Astrocyte (in vitro differentiated cells and primary cell): ENCODE data around the gene VWA8. TPM values are rescaled to one million over a fixed set of nuclear protein-coding genes. Genes with fewer than 3 reads are reported as not detected.

Experiments
- DNase-seq: peaks from one replicate; pipeline ENCODE4 v3.0.0-alpha.2; 2010; ENCODE audit warnings: low read depth
- FAIRE-seq: peaks from 2 replicates; lab custom pipeline; 2011; peaks lifted over from hg19 to GRCh38; lab: Jason Lieb, UNC
- H2AFZ ChIP-seq: 2 replicates; pipeline ENCODE4 v1.6.0; 2012; ENCODE audit warnings: low read depth, low read length, inconsistent platforms
- H3K27ac ChIP-seq: 2 replicates; pipeline ENCODE4 v1.5.1; 2011; ENCODE audit warnings: low read depth, low read length, inconsistent platforms
- H3K27me3 ChIP-seq: 2 replicates; pipeline ENCODE4 v1.6.0; 2011; ENCODE audit warnings: low read length, inconsistent platforms; ENCODE audit not compliant: insufficient read depth
- H3K36me3 ChIP-seq: 2 replicates; pipeline ENCODE4 v1.5.1; 2011; ENCODE audit warnings: low read length, inconsistent platforms; ENCODE audit not compliant: insufficient read depth
- H3K4me1 ChIP-seq: 2 replicates; pipeline ENCODE4 v1.5.1; 2011; ENCODE audit warnings: low read length, inconsistent platforms; ENCODE audit not compliant: insufficient read depth
- H3K4me2 ChIP-seq: 2 replicates; pipeline ENCODE4 v1.6.0; 2012; ENCODE audit warnings: low read length, inconsistent platforms
- H3K4me3 ChIP-seq: 2 replicates; pipeline ENCODE4 v1.5.1; 2011; ENCODE audit warnings: low read depth, mild to moderate bottlenecking, low read length, inconsistent platforms; ENCODE audit not compliant: insufficient read depth
- H3K79me2 ChIP-seq: 2 replicates; pipeline ENCODE4 v1.6.0; 2012; ENCODE audit warnings: mild to moderate bottlenecking, low read length, inconsistent platforms; ENCODE audit not compliant: insufficient read depth
- H3K9ac ChIP-seq: 2 replicates; pipeline ENCODE4 v1.6.0; 2012; ENCODE audit warnings: mild to moderate bottlenecking, low read length, inconsistent platforms
- H3K9me3 ChIP-seq: 2 replicates; pipeline ENCODE4 v1.5.1; 2012; ENCODE audit warnings: low read depth, mild to moderate bottlenecking, low read length, inconsistent platforms; ENCODE audit not compliant: insufficient read depth
- H4K20me1 ChIP-seq: 2 replicates; pipeline ENCODE4 v1.6.0; 2012; ENCODE audit warnings: low read length, inconsistent platforms; ENCODE audit not compliant: insufficient read depth
- H3K27ac Mint-ChIP-seq: one replicate; pipeline ENCODE4 v1.8.0; 2021; ENCODE audit warnings: mild to moderate bottlenecking, mixed read lengths; ENCODE audit not compliant: unreplicated experiment
- H3K27me3 Mint-ChIP-seq: one replicate; pipeline ENCODE4 v1.8.0; 2021; ENCODE audit warnings: low read depth, mixed read lengths; ENCODE audit not compliant: unreplicated experiment
- H3K36me3 Mint-ChIP-seq: one replicate; pipeline ENCODE4 v1.8.0; 2021; ENCODE audit warnings: low read depth, mixed read lengths; ENCODE audit not compliant: unreplicated experiment
- H3K4me1 Mint-ChIP-seq: one replicate; pipeline ENCODE4 v1.8.0; 2021; ENCODE audit warnings: low read depth, mixed read lengths; ENCODE audit not compliant: unreplicated experiment
- H3K4me3 Mint-ChIP-seq: one replicate; pipeline ENCODE4 v1.8.0; 2021; ENCODE audit warnings: mild to moderate bottlenecking, moderate library complexity, mixed read lengths; ENCODE audit not compliant: unreplicated experiment
- H3K9me3 Mint-ChIP-seq: one replicate; pipeline ENCODE4 v1.8.0; 2021; ENCODE audit warnings: mild to moderate bottlenecking, mixed read lengths; ENCODE audit not compliant: unreplicated experiment
- EZH2 ChIP-seq: IDR thresholded peaks from 2 replicates; pipeline ENCODE4 v1.6.1; 2012; ENCODE audit warnings: mild to moderate bottlenecking, low read length, inconsistent platforms; ENCODE audit not compliant: insufficient read depth
- total RNA-seq: library from RNA; stranded (reverse); gene quantifications from 2 replicates; pipeline ENCODE4 v1.2.1, GENCODE V29; 2021
- TF ChIP-seq, protein P1 (sequence below): IDR thresholded peaks from 2 replicates; pipeline ENCODE4 v1.5.1; 2011; ENCODE audit warnings: low read depth, mild to moderate bottlenecking, inconsistent platforms, low read length, moderate library complexity; ENCODE audit not compliant: insufficient read depth

VWA8 gene
- total RNA-seq, 1 donor from 2014 or later, result 15.6 TPM

DNA sequence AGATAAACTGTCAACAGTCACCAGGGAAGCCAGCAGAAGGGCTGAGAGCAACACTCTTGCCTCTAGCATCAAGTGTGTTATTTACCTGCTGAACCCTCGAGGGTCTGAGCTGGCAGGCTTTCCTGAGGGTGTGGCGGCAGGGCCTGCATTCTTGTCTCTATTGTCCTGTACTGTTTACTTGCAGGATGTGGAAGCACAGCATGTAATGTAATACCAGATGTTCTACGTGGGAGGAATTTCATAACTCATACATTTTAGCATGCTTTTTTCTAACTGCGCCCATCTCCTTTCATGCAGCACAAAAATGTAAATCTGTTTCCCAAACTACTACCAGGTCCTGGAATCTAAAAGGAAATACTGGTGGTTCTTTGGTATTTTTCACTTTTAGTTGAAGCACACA, 350.5 kb downstream of the VWA8 start:
- no peaks in the 10 kb centered on the region for H4K20me1 ChIP-seq
- H3K9ac ChIP-seq, result peak overlapping the region; percentile 59
- Mint-ChIP-seq H3K4me1 (peaks cover 35% of the 10 kb centered on the region), H3K27me3 (no peaks in the 10 kb centered on the region), H3K9me3 (peaks cover 2% of the 10 kb centered on the region), H3K27ac (no peak overlapping the region), H3K4me3 (no peak overlapping the region), H3K36me3 (peaks cover 7% of the 10 kb centered on the region)
- no peaks in the 10 kb centered on the region for H3K9me3 ChIP-seq
- FAIRE-seq (no peak), DNase-seq (peak; percentile 93)
- H3K36me3 ChIP-seq, result no peaks in the 10 kb centered on the region
- H3K27ac ChIP-seq, result peak overlapping the region; percentile 78
- H3K4me3 ChIP-seq, result no peak overlapping the region
- H3K79me2 ChIP-seq, result no peaks in the 10 kb centered on the region
- TF ChIP-seq EZH2, result no peak
- TF ChIP-seq, protein P1, sequence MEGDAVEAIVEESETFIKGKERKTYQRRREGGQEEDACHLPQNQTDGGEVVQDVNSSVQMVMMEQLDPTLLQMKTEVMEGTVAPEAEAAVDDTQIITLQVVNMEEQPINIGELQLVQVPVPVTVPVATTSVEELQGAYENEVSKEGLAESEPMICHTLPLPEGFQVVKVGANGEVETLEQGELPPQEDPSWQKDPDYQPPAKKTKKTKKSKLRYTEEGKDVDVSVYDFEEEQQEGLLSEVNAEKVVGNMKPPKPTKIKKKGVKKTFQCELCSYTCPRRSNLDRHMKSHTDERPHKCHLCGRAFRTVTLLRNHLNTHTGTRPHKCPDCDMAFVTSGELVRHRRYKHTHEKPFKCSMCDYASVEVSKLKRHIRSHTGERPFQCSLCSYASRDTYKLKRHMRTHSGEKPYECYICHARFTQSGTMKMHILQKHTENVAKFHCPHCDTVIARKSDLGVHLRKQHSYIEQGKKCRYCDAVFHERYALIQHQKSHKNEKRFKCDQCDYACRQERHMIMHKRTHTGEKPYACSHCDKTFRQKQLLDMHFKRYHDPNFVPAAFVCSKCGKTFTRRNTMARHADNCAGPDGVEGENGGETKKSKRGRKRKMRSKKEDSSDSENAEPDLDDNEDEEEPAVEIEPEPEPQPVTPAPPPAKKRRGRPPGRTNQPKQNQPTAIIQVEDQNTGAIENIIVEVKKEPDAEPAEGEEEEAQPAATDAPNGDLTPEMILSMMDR, result no peak
- H3K4me1 ChIP-seq, result peaks cover 35% of the 10 kb centered on the region
- peak overlapping the region; percentile 27 for H3K4me2 ChIP-seq
- H3K27me3 ChIP-seq, result no peaks in the 10 kb centered on the region
- no peak overlapping the region for H2AFZ ChIP-seq

DNA sequence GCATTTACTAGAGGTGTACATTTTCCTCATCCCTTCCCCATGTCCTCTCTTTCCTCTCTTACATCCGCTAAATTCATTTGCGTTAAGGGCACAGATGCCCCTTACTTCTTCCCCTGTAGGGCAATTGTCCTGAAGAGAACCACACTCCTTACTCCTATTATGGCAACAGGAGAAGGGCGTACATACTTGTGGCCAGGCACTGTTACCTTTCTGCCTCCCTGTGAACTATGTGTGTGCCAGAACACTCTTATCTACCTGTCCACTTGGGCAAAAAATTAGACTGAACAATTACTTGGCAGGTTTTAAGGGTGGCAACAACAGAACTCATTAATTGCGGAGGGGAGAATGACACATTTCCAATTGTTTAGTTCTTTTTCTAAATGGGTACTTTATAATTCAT, 351.1 kb downstream of the VWA8 start:
- no peak overlapping the region for H3K4me3 Mint-ChIP-seq
- no peaks in the 10 kb centered on the region for H3K9me3 ChIP-seq
- DNase-seq (no peak), FAIRE-seq (no peak)
- no peak overlapping the region for H3K4me2 ChIP-seq
- H3K27ac ChIP-seq, result peak overlapping the region; percentile 78
- peaks cover 2% of the 10 kb centered on the region for H3K9me3 Mint-ChIP-seq
- peaks cover 30% of the 10 kb centered on the region for H3K4me1 ChIP-seq
- no peak overlapping the region for H3K4me3 ChIP-seq
- H3K36me3 ChIP-seq, result no peaks in the 10 kb centered on the region
- H3K27me3 Mint-ChIP-seq, result no peaks in the 10 kb centered on the region
- H3K4me1 Mint-ChIP-seq, result peaks cover 32% of the 10 kb centered on the region
- no peaks in the 10 kb centered on the region for H4K20me1 ChIP-seq
- TF ChIP-seq, protein P1, result no peak
- no peak for TF ChIP-seq EZH2
- no peaks in the 10 kb centered on the region for H3K79me2 ChIP-seq
- peaks cover 7% of the 10 kb centered on the region for H3K36me3 Mint-ChIP-seq
- H3K27me3 ChIP-seq, result no peaks in the 10 kb centered on the region
- H3K9ac ChIP-seq, result peak overlapping the region; percentile 59
- no peak overlapping the region for H3K27ac Mint-ChIP-seq
- no peak overlapping the region for H2AFZ ChIP-seq

DNA sequence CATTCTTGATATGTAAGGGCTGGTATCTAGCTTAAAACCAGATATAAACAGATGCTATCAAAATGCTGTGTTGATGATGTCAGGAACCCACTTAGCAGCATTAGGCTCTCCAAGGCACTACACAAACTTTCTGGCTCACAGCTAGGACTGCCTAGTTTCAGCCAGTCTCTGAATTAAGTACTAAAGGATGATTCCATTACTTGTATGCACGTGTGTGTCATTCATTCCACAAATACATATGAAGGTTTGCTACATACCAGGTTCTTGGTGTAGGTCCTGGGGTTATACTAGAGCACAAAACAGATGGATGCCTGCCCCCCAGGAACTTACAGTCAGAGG, 352.1 kb downstream of the VWA8 start:
- Histone ChIP-seq H2AFZ (no peak overlapping the region), H3K4me3 (no peak overlapping the region), H3K36me3 (no peaks in the 10 kb centered on the region), H3K9me3 (no peaks in the 10 kb centered on the region), H3K27me3 (no peaks in the 10 kb centered on the region), H3K79me2 (no peaks in the 10 kb centered on the region), H3K27ac (no peak overlapping the region), H3K4me2 (no peak overlapping the region), H3K9ac (no peak overlapping the region), H3K4me1 (peaks cover 21% of the 10 kb centered on the region), H4K20me1 (no peaks in the 10 kb centered on the region)
- Mint-ChIP-seq H3K9me3 (no peaks in the 10 kb centered on the region), H3K27ac (no peak overlapping the region), H3K27me3 (no peaks in the 10 kb centered on the region), H3K36me3 (peaks cover 7% of the 10 kb centered on the region), H3K4me1 (peaks cover 22% of the 10 kb centered on the region), H3K4me3 (no peak overlapping the region)
- no peak for TF ChIP-seq EZH2
- TF ChIP-seq, protein P1, result no peak
- DNase-seq (peak; percentile 34), FAIRE-seq (no peak)
